NCI-H1436 treated with DMSO at 0.1 percent for 48 hours (cell line): Measurements from ENCODE around the gene MFAP1.

Experiments
- DNase-seq: peaks from one replicate; lab custom pipeline; 2025; lab: John Stamatoyannopoulos, UW

The MFAP1 gene

GRCh38 chr15:43776101-43776717, 48.3 kb downstream of the MFAP1 start:
- DNase-seq = peak; percentile 66

GRCh38 chr15:43775411-43775965, 49.0 kb downstream of the MFAP1 start:
- DNase-seq = no peak

GRCh38 chr15:43774062-43774461, 50.4 kb downstream of the MFAP1 start:
- no peak for DNase-seq

- no peak for DNase-seq
Observed at GRCh38 chr15:43772624-43773023, 51.9 kb downstream of the MFAP1 start.

- DNase-seq = no peak
Observed at GRCh38 chr15:43771816-43772215, 52.7 kb downstream of the MFAP1 start.

- DNase-seq = no peak
Observed at GRCh38 chr15:43769584-43770228, 54.8 kb downstream of the MFAP1 start.

- DNase-seq = no peak
Observed at GRCh38 chr15:43763819-43764446, 60.6 kb downstream of the MFAP1 start.

- DNase-seq = no peak
Observed at GRCh38 chr15:43762824-43763223, 61.7 kb downstream of the MFAP1 start.
